GM06990 (cell line): ENCODE measurements around the gene CCDC134.
A peak's percentile ranks its signal among the peaks of the same experiment; 100 is the strongest.

Experiments used
- DNase-seq: peaks from one replicate; pipeline ENCODE4 v3.0.0-alpha.2; 2011; ENCODE audit not compliant: insufficient read length; ENCODE audit errors: extremely low read depth
- H3K27me3 ChIP-seq: replicated peaks from 2 replicates; pipeline ENCODE4 v1.6.0; 2011; ENCODE audit warnings: low read length; ENCODE audit not compliant: control insufficient read depth, insufficient read depth
- H3K36me3 ChIP-seq: 2 replicates; pipeline ENCODE4 v1.5.1; 2011; ENCODE audit warnings: low read length; ENCODE audit not compliant: control insufficient read depth, insufficient read depth
- H3K4me3 ChIP-seq: replicated peaks from 2 replicates; pipeline ENCODE4 v1.5.1; 2011; ENCODE audit warnings: low read depth, mild to moderate bottlenecking, control low read depth, low read length
- TF ChIP-seq, protein P1 (sequence below): IDR thresholded peaks from 2 replicates; pipeline ENCODE4 v1.5.1; 2011; ENCODE audit warnings: low read length, control low read depth, mild to moderate bottlenecking, inconsistent platforms; ENCODE audit not compliant: insufficient read depth, poor library complexity, severe bottlenecking

Gene CCDC134

DNA sequence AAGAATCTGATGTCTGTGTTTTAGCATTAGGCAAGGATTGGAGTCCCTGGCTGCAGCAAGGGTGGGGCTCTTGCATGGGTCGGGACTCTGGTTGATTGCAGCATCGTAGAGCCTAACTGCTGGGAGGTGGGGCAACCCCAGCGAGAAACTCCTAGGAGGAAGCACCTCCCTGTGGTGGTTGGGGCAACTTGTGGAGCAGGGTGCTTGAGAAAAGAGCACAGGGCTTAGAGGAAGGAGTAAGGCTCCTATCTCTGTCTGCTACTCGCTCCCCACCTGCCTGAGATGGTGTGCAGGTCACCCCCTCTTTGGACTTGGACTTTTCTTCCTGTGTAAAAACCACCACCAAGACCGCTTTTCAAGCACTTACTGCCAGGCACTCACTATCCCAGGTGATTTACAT, 48.0 kb downstream of the CCDC134 start:
- Histone ChIP-seq H3K27me3 (no peaks in the 10 kb centered on the region), H3K4me3 (no peak overlapping the region), H3K36me3 (peaks cover 2% of the 10 kb centered on the region)
- DNase-seq: no peak
- TF ChIP-seq, protein P1, sequence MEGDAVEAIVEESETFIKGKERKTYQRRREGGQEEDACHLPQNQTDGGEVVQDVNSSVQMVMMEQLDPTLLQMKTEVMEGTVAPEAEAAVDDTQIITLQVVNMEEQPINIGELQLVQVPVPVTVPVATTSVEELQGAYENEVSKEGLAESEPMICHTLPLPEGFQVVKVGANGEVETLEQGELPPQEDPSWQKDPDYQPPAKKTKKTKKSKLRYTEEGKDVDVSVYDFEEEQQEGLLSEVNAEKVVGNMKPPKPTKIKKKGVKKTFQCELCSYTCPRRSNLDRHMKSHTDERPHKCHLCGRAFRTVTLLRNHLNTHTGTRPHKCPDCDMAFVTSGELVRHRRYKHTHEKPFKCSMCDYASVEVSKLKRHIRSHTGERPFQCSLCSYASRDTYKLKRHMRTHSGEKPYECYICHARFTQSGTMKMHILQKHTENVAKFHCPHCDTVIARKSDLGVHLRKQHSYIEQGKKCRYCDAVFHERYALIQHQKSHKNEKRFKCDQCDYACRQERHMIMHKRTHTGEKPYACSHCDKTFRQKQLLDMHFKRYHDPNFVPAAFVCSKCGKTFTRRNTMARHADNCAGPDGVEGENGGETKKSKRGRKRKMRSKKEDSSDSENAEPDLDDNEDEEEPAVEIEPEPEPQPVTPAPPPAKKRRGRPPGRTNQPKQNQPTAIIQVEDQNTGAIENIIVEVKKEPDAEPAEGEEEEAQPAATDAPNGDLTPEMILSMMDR: no peak

DNA sequence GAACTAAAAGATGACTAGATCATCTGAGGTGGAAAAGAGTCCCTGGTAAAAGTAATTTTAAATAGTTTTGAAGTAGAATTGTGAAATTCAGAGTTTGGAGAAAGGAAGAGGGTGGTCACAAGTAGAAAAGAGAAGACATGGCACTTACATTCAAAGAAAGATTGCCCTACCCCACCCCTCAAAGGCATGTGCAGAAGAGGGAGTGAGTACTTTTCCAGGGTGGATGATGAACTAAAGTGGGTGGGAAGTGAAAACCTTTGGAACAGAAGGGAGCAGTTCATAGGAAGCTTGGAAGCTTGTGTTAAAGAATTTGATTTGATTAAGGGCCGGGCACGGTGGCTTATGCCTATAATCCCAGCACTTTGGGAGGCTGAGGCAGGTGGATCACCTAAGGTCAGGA, 56.0 kb downstream of the CCDC134 start:
- TF ChIP-seq, protein P1: no peak
- no peak for DNase-seq
- Histone ChIP-seq H3K27me3 (no peaks in the 10 kb centered on the region), H3K36me3 (no peaks in the 10 kb centered on the region; the same call in 1 of the 2 replicates), H3K4me3 (no peak overlapping the region)

DNA sequence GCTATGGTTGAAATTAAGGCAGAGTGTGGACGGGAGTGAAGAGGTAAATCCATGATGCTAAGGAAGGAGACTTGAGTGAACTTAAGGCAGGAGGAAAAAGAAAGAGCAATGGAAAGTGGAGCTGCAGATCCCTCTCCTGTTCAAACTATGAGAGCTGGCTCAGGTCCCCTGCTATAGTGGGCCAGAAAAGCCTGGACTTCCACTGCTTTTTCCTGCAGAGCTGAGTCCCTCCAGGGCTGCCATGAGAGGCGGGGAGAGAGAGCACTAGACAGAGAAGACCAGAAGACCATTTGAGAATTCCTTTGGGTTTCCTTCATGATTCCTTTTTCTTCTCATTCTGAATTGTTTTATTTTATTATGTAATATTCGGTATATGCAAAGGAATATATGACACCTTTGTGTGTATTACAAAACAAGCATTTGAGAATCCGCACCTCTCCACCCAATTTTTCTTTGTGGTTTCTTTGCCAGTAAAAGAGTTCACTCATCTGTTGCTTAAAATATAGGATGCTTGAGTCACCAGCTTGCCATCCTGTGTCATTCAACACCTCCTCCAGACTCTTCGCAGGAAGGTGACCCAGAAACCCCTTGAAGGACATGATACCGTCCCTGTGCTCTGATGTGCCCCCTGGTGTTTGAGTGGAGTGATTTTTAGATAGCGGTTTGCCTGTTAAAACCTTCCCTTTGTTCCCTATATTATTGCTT, 56.8 kb downstream of the CCDC134 start:
- H3K36me3 ChIP-seq: no peaks in the 10 kb centered on the region; the same call in 1 of the 2 replicates
- no peak overlapping the region for H3K4me3 ChIP-seq
- peak; percentile 78 for DNase-seq
- TF ChIP-seq, protein P1: peak; percentile 69
- no peaks in the 10 kb centered on the region for H3K27me3 ChIP-seq

DNA sequence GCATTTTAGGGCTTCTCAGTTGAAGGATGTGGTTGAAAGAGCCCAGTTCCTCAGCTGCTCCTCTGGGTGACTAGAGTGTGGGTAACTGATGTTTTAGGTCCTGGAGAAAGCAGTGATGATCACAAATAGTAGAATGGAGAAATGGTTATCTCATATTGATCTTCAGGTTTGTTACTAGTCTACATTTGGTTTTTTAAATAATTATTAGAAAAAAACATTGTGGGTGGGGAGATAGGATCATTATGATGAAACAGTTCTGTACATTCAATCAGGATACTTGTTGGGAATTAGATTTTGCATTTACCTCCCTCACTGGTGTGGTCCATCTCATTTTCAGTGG, 57.4 kb downstream of the CCDC134 start:
- DNase-seq: no peak
- Histone ChIP-seq H3K36me3 (no peaks in the 10 kb centered on the region; the same call in 1 of the 2 replicates), H3K4me3 (no peak overlapping the region), H3K27me3 (no peaks in the 10 kb centered on the region)
- TF ChIP-seq, protein P1: no peak

DNA sequence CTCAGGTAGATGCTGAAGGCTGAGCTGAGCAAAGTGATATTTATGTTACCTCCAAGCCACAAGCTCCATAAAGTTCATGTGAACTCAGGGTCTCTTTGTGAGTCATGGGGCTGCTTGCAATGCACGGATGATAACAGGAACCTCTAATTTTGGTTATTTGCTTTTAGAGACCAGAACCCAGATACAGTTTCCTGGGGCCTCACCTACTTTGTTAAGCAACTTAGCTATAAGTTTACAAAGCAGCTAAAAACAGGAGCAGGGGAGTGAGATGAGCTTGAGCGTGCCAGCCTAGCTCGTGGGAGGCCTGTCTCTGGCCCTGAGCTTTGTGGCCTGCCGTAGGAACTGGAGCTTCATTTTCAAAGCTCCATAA, 61.7 kb downstream of the CCDC134 start:
- peaks cover 8% of the 10 kb centered on the region for H3K36me3 ChIP-seq
- H3K4me3 ChIP-seq: peak overlapping the region; percentile 50
- no peaks in the 10 kb centered on the region for H3K27me3 ChIP-seq
- TF ChIP-seq, protein P1: no peak
- DNase-seq: peak; percentile 72
